GM18505 (cell line): Measurements from ENCODE around the gene RADIL.

Experiments used
- ATAC-seq: cut with Tn5 transposase; IDR thresholded peaks from one replicate; pipeline ENCODE4 v1.9.1; 2021; ENCODE audit not compliant: unreplicated experiment
- POLR2A ChIP-seq: IDR thresholded peaks from 4 replicates; pipeline ENCODE4 v1.6.1; 2011; ENCODE audit warnings: borderline replicate concordance; ENCODE audit not compliant: insufficient read depth, insufficient read length; ENCODE audit errors: extremely low read depth

The RADIL gene

DNA sequence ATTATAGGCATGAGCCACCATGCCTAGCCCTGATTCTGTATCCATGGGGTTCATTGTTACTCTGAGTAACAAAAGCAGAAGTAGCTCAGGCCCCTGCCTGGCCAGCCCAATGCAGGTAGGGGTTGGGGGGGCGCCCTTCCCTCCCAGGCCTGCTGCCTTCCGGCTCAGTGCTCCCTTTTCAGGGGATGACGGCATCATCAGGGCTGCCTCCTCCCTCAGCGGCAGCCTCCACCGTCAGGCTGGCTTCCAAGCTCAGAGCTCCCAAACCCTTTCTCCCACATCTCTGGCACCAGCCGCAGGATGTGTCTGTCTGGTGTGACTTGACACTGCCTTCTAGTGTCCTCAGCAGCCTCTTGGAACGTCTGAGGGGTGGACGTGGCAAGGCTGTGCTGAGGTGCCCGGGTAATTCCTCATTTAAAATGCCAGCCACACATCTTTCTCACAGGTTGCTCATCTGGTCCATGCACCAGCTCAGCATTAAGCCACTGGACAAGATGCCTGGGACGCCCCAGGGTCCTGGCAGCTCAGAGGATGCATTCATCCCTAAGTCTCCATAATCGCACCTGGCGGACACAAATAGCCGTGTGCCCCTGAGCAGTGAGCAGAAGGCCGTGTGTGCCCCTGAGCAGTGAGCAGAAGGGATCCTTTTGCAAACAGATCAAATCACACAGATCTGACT, 59.9 kb downstream of the RADIL start:
- no peak for TF ChIP-seq POLR2A
- ATAC-seq = no peak

- TF ChIP-seq POLR2A = no peak
- no peak for ATAC-seq
These were observed 60.8 kb downstream of the RADIL start for GRCh38 chr7:4822677-4823076.

- no peak for ATAC-seq
- TF ChIP-seq POLR2A = no peak
These were observed 62.5 kb downstream of the RADIL start for GRCh38 chr7:4820967-4821471.

- TF ChIP-seq POLR2A = no peak
- no peak for ATAC-seq
These were observed 63.0 kb downstream of the RADIL start for GRCh38 chr7:4820405-4820966.

DNA sequence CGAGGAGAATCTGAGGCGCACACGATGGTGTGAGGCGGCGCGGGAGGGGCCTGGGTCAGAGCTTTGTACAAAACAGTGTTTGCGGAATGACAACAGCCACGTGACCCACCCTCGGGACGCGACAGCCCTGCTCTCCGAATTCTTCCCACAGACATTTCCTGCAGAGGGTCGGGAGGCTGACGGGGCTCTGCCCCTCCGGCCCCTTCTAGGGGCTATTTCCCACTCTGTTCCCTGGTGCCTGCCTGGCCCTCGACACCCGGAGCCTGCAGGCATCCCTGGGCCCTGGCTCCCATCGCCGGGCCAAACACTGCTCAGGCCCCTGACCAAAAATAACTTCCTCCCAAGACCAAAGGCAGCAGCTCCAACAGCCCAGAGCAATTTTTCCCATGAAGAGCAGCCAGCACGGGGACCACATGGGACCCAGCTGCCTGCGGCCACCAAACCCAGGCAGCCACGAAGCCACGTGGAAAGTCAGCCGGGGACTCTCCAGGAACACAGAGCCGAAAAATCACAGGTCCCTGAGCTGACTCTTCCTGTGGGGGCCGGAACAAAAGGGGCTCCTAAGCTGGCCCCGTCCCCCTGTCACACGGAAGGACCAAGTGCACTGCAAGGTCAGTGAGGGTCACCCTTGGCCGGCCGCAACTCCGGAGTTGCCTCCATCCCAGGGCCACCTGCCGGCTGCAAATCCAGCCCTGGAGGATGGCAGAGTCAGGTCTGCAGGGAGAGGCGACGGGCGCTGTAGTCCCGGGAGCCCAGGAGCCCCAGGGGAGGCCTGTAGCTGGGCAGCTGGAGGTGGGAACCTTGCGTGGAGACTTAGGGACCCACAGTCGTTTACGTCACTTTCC, 63.7 kb downstream of the RADIL start:
- TF ChIP-seq POLR2A = no peak
- ATAC-seq = no peak

GRCh38 chr7:4818000-4818794, 65.3 kb downstream of the RADIL start:
- no peak for ATAC-seq
- no peak for TF ChIP-seq POLR2A

DNA sequence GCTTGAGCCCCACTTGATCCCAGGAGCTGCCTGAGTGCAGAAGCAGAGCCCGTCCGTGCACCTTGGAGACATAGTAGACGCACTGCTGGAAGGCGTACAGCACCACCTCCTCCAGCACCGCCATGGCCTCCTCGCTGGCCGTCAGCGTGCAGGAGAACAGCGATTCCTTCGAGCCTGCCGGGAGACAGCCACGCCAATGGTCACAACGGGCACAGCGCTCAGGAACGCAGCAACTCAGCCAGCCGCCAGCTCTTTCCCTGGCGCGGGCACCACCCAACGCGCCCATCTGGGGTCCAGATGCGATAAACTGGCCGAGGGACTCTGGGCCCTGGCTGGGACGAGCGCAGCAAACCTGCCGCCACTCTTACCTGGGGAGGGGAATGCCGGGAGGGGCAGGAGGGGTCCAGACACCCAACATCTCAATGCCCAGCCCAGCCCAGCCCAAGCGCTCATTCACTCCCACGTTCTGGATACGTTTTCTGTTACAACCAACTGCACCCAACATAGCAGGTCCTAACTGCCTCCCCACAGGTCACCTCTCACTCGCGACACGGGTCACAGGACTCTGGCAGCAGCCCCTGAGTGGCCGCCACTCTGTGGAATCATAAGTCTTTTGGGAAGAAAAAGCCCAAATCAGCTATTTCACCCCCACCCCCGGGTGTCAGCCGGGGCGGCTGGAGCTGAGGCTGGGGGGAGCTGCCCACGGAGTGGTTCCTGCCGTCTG, 66.2 kb downstream of the RADIL start:
- TF ChIP-seq POLR2A = no peak

DNA sequence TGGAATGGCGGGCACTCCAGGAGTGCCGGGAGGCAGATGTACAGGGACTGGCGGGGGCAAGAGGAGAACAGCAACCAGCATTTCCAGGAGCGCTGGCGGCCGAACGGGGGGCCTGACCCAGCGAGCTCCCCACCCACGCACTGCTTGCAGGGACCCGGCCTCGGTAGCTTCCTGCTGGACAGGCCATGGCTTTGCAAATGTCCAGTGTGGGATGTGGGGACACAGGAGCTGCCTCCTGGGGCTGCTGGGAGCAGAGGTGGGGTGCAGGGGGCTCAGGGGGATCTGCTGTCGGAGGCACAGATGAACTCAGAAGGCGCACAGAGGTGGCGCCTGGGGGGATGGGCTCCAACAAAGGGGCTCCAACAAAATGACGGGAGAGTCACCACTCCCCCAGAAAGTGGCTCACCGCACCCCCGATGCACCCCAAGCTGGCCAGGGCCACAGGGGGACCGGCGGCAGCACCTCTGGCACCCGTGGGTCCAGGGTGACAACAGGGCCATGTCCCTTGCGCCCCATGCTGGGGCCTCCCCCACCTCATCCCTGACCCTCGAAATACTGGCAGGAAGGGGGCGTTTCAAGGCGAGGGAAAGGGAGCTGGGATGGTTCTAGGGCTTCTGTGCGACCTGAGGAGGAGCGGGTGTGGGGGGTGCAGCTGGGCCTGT, 67.0 kb downstream of the RADIL start:
- no peak for TF ChIP-seq POLR2A
- no peak for ATAC-seq

More for the DNA sequence above, 66.2 kb downstream of the RADIL start:
- ATAC-seq = no peak

DNA sequence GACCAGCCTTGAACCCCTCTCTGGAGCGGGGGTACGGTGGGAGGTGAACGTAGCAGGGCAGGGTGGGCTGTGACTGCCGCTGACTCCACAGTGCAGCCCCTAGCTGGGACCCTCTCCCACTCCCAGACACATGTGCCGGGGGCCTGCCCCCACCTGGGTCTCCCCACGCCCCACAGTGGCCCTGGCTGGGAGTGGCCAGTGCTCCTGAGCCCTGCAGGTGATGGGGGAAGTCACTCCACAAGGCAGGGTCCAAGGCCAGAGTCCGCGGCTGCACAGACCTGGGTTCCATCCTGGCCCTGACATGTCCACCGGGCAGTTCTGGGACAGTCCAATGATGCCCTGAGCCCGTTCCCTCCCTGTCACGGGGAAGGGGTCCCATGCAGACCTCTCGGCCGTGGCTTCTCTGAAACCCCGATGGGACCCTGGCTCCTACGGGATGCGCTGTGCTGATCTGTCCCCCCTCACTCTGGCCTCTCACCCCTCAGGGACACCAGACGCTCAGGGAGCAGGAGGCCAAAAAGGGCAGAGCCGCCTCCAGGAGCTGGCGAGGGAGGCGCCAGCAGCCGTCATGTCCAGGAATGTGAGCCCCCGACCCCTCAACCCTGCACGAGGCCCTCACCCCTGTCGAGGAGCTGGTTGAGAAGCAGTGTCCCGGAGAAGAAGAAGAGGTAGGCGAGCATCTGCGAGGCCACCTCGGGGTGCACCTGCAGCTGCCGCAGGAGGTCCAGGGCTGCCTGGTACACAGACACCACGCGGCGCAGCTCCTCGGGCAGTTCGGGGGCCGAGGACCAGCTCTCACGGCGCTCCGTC, 67.7 kb downstream of the RADIL start:
- no peak for ATAC-seq

GRCh38 chr7:4815121-4815520, 68.4 kb downstream of the RADIL start:
- no peak for TF ChIP-seq POLR2A

More for the DNA sequence above, 67.7 kb downstream of the RADIL start:
- TF ChIP-seq POLR2A = no peak

GRCh38 chr7:4814433-4814832, 69.1 kb downstream of the RADIL start:
- no peak for TF ChIP-seq POLR2A
- ATAC-seq = no peak

More at GRCh38 chr7:4815121-4815520, 68.4 kb downstream of the RADIL start:
- ATAC-seq = no peak
